Left hindlimb (tissue), 1 donor: Measurements from ENCODE around the gene ADTRP.

Source experiments
- DNase-seq: peaks from one replicate; pipeline ENCODE4 v3.0.0-alpha.2; 2018

ADTRP gene

GRCh38 chr6:11754625-11755271 is 23.9 kb downstream of the ADTRP start:
- no peak for DNase-seq

DNA sequence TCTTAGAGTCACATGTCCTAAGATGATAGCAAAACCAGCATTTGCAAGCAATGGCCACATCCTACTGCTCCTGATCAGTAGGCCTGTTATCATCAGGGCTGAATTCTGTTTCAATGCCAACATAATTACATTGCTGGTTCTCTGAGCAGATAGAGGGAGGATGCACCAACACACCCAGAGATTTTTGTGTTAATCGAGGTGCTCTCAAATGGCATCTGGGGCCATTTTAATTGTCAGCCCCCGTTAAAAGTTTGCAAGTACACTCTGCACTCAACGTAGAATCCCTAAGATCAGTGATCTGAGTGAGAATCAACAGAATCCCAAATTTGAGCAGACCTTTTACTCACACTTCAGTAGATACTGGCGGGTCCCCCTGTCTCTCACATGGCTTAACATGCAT is 24.8 kb downstream of the ADTRP start:
- no peak for DNase-seq

- DNase-seq = no peak
Measured at GRCh38 chr6:11752360-11752759, 26.2 kb downstream of the ADTRP start.

DNA sequence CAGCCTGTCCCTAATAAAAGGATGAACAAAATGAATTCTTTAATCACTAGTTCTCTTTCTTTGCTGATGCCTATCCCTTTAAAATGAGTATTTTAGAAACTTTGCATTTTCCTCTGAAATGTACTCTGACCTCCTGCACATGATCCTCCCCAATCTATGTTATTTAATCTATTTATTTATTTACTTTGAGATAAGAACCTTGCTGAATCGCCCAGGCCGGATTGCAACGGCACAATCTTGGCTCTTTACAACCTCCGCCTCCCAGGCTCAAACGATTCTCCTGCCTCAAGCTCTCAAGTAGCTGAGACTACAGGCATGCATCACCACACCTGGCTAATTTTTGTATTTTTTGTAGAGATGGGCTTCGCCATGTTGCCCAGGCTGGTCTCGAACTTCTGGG is 27.9 kb downstream of the ADTRP start:
- no peak for DNase-seq

- no peak for DNase-seq
Measured at GRCh38 chr6:11748591-11749210, 29.9 kb downstream of the ADTRP start.

- no peak for DNase-seq
Measured at GRCh38 chr6:11747021-11747420, 31.6 kb downstream of the ADTRP start.

DNA sequence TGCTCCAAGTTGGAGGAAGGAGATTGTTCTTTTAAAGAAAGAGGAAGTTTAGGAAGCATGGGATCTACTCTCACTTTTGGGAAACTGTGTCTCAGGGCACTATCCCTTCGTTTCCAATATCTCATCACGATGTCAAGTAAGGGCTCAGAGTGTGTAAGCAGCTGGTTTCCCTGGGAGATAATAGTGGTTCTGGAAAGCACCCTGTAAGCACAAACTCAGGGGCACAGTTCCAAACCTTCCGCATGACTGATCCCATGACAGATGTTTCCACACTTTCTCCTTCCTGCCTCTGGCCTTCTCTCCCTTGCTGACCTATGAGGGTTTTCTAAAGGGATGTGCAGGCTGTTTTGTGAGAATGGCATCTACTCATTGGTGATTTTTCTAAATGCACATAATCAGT is 33.9 kb downstream of the ADTRP start:
- peak; percentile 48 for DNase-seq

DNA sequence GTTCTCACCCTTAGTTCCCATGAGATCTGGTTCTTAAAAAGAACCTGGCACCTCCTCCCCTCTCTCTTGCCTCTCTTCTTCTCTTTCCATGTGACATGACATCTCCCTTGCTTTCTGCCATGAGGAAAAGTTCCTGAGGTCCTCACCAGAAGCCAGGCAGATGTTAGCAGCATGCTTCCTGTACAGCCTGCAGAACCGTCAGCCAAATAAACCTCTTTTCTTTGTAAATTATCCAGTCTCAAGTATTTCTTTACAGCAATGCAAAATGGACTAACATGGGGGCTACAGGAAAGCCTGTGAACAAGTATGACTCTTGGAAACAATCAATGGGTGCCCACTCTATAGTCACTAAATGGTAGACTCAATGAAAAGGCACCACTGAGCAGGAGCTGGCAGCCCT is 34.5 kb downstream of the ADTRP start:
- DNase-seq = no peak

DNA sequence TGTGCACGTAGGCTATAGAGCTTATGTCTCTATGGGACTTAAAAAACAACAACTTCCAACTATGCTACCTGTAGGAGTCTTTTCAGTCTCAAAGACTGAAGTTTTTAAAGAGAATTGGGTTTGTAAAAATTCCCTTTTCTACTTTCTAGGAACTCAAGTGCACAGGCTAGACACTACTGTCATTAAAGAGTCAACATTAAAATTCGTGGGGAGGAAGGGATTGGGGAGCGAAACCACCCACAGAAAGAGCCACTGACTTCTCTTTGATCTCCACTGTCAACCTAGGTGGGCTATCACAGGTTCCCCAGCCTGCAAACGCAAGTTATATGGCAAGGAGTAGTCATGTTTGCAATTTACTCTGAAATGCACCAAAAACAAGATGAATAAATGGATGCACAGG is 37.7 kb downstream of the ADTRP start:
- no peak for DNase-seq

DNA sequence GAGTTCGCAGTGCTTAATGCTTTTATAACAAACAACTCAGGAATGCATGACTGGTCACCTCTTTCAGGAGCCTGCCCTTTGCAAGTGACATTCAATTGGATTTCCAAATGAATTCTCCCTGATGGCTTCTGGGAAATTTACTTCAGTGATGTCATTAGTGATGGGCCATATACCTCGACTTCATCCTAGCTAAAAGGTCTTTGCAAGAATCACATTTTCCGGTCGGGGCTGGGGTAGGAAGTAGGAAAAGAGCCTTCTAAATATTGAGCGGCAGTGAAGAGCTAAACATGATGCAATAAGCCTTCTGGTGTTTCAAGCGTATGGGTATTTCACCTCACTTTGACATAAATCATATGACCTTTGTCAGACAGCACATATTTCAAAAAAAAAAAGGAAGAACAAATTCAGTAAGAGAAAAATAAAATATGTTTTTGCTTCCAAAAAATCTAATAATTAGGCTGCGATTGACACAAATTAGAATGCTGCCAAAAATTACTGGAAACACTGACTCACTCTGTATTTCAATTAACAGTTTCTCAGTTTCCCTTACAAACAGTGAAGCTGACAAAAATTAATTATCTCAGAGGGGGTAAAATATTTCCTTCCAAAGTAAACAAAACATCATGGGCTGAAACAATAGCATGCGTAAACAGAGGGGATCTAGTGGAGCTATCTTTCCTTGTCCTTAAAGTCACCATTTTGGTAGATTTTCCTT is 39.8 kb downstream of the ADTRP start:
- no peak for DNase-seq

DNA sequence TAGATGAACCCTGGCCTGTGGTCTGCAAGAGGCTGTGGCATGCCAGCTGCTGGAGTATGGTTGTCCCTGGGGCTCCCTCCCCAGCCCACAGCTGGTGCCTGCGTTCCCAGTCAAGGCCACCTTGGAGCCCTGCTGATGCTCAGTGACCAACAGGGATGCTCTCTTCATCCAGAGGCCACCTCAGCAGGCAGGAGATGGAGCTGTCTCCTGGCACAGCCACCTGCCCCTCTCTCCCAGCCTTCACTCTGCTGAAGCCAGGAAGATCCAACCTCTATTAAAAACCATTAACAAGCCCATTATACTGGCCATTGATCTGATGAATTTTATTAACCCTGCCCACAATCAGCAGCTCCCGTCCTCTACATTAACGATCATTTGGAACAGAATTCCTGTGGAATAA is 40.4 kb downstream of the ADTRP start:
- DNase-seq = no peak

GRCh38 chr6:11736601-11737000 is 42.0 kb downstream of the ADTRP start:
- no peak for DNase-seq

DNA sequence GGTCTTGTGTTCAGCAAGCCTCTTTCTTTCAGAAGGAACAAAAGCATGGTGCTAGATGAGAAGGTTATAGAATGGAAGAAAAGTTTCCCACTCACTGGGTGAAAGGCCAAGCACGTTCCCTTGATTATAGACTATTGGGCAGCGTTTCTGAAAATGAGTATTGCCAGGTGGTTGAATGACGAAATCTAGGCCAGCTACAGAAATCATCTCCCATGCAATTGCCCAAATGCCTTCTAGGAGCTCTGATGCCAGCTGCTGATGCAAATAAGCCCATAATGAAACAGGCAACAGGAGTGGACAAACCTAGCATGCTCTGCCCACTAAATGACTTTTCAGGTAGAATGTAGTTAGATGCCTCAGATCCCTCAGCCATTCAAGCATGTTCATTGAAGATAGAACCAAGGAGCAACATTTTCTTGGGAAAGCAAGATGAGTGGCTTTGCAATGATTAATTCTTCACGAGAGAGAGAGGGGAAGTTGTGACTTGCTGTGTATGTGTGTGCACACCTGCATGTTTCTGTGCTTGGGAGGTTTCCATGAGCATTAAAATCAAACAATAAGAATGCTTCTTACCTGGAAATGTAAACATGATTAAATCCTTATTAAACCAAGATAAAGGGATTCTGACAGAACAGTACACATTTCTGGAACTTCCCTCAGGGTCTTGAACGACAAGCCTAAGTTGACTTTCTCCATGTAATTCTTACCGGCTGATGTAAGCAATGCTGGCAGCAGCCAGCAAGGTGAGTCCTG is 43.6 kb downstream of the ADTRP start:
- no peak for DNase-seq

DNA sequence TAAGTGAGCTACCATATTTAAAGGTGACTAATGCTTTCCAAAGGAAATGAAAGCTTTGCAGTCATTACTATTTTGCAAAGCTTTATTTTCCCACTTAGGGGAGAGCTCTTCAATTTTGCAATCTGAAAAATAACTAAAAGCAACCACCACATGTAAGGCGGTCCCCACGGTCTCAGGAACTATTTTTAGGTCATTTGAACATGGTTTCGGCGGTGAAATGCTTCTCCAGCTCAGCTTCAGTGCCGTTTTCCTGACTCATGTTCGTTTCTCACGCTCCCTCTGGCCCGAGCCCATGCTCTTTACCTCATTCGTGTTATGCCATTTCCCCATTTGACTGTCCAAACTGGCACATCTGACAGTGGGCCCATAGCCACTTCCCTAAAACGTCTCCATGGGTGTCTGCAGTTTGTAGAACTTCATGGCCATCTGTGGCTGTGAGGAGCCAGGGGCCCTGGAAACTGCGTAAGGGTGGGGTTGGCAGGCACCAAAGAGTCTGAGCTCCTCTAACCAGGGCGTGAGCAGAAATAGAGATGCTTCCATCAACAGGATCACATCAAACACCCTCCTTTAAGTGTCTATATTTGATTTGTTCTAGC is 46.5 kb downstream of the ADTRP start:
- peak; percentile 54 for DNase-seq

DNA sequence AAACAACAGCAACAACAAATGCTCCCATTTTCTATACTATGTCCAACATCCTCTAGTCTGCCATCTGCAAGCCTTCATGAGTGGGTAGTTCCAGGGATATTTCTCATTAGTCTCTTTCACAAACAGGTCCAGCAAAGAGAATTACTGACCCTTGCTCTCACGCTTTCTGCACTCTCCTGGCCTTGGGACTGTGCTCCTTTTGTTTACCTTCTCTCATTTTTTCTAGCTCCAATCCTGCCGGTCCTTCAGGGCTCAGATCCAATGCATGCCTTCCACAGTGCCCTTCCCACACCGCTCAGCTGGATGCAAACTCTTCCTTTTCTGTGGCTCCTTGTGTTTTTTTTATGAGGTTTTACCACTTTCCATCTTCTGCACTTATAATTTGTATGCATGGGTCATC is 47.2 kb downstream of the ADTRP start:
- no peak for DNase-seq

DNA sequence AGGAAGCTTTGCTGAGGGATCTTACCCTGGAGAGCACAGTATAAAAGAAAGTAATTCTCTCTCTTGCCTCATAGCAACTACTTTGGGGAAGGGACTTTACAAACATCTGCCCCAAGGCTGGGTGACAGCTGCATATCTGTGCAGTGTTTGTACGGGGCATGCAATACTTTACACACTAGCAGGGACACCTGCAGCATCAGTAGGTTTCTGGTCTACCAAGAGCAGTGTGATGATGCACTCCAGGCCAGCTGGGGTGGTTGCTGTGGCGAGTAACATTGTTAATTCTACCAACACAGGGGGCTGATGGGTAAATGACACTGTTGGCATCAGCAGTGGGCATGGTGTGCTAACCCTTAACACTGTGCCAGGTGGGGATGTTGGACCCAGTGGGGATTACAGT is 48.0 kb downstream of the ADTRP start:
- DNase-seq = no peak

DNA sequence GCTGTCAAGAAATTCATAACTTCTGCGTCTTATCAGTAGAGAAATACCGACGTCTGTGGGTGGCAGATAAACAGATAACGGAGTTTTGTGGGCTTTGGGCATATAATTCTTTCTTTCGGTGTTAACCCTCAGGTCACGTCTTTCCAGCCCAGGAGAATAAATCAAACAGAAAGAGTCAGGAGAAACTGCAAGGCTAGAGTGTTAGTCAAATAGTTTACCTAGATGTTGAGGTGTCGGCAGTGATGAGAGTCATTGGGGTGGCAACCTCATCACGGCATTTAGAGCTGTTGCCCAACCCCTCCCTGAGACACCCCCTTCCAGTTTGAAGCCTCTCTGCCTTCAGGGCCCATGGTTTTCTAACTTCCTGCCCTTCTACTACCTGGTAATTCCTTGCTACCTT is 49.5 kb downstream of the ADTRP start:
- DNase-seq = no peak

- DNase-seq = no peak
Measured at GRCh38 chr6:11727998-11728961, 50.3 kb downstream of the ADTRP start.

- no peak for DNase-seq
Measured at GRCh38 chr6:11727346-11727997, 51.1 kb downstream of the ADTRP start.

- no peak for DNase-seq
Measured at GRCh38 chr6:11724286-11724685, 54.3 kb downstream of the ADTRP start.
